Stimulated activated CD4-positive, alpha-beta T cell treated with anti-CD3 and anti-CD28 coated beads, Interleukin-2, amount 100 ng/mL, for 24 hours (primary cell): Measurements from ENCODE around the gene ARHGAP42.
"Not testable (repeated sequence)": the region's sequence is repeated elsewhere in the genome, so short reads cannot be mapped to it uniquely, and the experiment has no call there.

ENCODE experiments used
- DNase-seq, 2 donors: peaks; one replicate each; pipeline ENCODE4 v3.0.0-alpha.2; 2020

ARHGAP42 gene

DNA sequence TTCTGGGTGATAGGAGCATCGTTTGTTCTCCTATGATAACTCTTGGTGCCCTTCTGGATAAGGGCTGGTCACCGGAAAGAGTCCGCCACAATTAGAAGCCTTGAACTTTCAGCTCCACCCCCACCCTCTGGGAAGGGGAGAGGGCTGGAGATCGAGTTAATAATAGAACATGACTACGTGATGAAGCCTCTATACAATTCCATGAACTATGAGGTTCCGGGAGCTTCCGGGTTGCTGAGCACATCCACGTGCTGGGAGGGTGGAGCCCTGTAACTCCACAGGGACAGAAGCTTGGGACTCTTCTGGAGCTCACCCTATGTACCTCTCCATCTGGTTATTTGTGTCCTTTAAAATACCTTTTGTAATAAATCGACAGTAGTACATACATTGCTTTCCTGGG, 40.3 kb downstream of the ARHGAP42 start:
- DNase-seq: no peak

DNA sequence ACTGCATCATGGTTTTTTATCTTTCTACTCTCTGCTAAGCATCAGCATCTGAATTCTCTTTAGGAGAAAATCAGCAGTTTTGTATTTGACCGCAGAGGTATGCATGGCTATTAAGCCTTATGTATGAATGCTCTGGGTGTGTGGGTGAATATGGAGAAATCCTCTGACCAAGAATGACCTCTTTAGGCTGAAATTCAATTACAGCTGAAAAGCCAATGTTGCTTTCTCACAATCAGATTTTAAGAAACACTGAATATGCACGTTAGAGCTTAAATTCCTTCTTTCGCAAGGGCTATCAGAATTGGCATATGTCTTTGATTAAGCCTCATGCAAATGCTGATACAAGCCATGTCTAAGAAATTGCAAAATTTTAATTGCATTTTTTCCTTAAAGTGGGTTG, 43.2 kb downstream of the ARHGAP42 start:
- DNase-seq: no peak

DNA sequence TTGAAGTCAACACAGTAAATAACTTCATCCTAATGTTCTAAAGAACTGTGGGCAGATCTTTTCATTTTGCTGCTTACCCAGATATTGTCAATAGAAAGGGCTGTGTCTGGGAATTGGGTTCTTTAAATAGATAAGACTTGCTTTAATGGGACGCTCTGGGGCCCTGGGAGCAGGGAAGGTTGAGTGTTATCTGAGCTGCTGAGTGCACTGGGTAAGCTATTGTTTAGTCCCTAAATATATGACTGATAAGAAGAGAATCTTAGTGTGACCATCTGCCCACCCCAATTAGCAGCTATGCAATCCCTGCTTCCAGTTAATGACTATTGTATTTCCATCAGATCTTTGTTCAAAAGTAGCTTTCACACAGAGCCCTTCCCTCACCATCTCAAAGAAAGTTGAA, 44.4 kb downstream of the ARHGAP42 start:
- DNase-seq: no peak

DNA sequence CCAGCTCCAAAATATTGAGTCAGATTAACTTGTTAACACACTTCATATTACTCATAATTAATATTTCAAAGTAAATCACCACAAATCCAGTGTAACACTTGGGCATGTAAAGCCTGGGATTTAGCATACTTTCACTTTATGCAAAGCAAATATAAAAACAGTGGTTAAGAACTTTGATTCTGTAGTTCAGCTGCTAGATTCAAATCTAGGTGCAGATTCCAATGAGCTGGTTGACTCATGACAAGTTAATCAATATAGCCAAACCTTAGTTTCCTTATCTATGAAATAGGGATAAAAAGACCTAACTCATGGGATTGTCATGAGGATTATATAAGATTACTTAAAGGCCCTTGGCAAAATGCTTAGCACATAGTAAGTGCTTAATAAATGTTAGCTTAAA, 45.9 kb downstream of the ARHGAP42 start:
- DNase-seq: no peak

DNA sequence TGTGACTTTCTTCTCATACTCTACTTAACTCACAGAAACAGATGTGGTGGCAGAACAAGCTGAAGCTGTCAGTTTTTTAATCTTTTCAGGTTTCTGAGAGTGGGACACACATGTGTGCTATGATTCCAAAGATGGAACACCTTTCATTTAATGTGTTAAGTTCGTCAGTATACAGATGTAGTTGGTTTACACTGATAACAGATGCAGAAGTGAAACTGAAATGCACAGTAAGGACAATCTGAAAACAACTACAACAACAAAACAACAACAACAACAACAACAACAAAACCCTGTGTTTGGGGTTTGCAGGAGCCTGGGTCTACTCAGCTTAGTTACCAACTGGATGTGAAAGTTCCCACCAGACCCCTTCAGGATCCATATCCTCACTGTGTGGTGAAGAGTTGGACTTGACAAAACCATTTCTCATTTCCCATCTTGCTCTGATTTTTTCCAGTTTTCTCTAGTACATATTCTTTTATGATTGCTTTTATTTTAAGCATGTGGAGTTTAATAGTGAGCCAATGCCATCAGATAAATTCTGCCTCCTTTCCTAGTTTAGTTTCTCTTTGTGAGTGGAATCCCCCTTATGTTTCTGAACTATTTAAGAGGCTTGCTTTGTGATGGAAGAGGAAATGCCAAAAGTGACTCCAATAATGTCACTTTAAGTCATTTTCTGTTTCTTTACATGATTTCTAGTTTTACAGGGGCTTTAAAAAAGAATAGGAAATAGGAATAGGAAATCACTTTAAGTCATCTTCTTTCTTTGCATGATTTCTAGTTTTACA, 47.8 kb downstream of the ARHGAP42 start:
- no peak for DNase-seq

DNA sequence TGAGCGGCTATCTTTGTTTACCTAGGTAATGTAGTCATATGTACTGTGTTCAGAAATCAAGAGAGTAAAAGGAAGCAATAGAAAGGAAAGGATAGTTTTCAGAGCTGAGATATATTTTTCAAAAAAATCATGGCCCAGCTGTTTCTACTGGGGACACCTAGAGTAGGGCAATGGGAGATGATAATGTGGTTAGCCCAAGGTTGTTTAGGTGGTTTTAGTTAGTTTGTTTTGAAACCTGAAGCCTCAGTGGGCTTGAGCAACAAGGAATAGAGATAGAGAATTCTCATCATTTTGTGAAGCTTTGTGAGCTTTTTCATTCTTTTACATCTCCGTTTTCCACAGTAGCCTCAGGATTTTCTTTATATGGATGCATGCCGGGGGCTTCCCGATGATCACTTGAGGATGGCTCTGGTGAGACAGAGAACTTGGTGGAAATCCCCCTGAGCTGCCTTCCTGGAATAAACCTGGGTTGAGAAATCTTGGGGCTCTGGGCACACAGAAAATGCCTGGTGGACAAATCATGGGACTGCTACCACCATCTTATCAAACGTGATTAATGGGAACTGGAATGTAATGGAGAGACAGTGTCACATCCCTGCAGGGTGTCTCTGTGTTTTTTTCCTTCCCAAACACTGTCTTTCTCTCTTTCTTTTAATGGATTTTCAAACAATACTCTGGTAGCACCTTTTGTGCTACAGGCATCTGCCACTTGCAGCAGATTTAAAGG, 49.0 kb downstream of the ARHGAP42 start:
- no peak for DNase-seq

DNA sequence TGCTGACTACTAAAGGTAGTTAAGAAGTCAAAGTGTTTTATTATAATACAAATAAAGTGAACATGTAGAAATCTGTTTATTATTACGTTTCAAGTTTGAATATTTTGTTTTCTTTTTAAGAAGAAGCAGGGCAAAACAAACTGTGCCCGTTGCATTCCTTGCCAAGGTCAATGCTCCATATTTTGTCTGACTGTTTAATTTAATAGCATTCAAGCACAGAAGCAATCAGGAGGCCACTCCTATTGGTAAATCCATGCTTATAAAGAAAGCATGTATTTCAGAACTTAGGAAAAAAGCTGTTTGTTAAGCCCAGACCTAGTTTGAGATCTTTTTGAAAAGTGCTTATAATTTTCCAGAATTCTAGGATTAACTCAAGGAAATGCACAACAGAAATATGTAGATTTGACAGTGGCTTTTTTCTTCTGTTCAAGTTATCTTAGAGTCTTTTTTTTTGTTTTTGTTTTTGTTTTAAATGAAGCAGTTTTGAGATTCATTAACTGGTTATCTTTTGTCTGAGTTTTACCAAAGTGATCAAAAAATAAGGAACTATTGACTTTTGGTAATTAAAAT, 51.7 kb downstream of the ARHGAP42 start:
- no peak for DNase-seq

DNA sequence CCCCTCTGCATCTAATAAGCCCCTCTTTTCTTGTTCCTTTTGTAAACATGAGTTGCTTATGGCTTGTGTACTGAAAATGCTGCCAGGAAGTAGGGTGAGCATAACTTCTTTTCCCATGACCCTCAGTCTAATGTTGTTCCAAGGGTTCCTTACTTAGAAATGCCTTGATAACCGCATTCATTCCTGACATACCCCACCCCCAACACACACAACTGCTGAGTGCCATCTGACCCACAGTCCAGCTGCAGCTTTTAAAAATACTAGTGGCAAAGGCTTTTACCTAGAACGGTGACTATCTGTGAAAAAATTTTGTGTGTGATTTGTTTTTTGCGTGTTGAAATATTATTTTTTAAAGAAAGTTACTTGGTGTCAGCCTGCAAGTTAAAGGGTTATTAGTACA, 52.6 kb downstream of the ARHGAP42 start:
- no peak for DNase-seq

DNA sequence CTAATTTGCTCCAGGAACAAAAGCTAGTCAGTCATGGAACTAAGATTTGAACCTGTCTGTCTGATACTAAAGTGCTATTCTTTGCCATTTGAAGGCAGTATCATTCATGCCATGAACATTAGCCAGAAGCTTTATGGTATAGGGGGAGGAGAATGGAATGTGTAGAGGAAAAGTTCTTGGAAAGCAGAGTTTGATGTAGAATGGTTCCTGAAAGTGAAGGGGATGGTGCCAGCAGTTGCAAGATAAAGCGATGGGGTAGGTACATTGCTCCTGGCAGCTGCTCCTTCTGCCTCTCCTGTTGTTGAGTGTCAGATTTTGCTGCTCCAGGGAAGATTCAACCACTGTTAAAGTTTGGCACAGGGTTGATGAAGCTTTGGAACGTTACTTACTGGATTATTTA, 53.4 kb downstream of the ARHGAP42 start:
- no peak for DNase-seq

DNA sequence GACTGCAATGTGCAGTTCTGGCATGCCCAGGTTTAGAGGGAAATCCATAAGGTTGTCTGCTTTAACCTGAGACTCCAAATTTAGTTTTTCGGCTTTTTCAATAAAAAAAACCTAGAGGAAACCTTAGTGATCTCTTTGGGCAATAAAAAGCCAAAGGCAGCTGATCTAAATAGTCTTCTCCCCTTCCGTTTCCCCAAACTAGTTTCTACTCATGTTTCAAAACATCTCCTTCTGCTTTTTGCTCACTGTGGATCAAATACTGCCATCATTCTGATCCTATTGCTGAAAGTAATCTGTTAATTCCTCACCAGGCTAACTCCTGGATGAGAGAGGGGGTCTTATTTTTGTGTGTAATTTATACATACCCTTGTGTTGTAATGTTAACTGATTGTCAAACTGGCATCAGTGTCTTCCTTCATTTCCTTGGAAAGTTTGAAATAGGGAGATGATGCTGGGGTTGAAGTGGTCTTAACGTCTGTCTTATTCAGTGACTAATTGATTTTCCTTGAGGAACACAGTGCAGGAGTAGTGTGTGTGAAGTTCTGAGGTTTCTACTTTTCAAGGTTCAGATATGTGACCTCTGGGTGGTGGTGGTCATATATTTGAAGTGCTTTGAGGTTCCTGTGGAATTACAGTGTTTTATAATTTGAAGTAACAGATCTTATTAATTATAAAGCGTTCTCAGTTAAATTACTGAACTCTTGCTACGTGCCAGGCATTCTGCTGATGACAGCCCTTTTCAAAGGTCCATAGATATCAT, 55.0 kb downstream of the ARHGAP42 start:
- DNase-seq: no peak

DNA sequence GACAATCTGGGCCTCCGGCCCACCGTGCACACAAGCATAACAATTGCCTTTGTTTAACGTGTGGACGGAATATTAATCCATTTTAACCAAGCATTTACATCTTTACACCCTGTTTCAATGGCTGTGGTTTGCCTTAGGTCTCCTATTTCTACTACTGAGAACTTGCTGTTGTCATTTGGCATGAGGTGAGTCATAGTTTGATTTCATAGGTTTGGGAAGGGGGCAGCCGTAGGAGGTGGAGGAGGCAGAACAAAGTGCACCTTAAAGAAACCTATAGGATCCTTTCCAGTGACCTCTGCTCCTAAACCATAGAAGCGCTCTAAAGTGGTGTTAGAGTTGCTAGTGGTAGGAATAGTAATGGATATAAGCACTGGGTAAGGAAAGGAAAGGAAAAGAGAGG, 59.4 kb downstream of the ARHGAP42 start:
- no peak for DNase-seq

DNA sequence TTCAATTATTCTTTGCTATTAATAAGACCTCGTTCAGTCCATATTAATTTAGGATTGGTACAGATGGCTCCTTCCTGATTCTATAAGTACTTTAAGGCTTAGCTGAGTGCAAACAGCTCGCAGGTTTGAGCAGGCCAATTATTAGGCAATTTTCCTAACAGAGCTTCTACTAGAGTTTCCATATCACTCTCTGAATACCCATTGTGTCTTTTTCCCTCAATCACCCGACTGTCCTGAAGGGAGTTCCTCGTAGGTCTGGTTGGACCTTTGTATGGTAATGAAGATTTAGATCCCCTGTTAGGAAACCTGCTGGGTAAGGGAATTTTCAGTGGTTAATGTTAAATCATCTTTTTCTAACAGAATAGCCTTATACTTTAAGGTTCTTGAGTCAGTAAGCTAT, 61.1 kb downstream of the ARHGAP42 start:
- no peak for DNase-seq

DNA sequence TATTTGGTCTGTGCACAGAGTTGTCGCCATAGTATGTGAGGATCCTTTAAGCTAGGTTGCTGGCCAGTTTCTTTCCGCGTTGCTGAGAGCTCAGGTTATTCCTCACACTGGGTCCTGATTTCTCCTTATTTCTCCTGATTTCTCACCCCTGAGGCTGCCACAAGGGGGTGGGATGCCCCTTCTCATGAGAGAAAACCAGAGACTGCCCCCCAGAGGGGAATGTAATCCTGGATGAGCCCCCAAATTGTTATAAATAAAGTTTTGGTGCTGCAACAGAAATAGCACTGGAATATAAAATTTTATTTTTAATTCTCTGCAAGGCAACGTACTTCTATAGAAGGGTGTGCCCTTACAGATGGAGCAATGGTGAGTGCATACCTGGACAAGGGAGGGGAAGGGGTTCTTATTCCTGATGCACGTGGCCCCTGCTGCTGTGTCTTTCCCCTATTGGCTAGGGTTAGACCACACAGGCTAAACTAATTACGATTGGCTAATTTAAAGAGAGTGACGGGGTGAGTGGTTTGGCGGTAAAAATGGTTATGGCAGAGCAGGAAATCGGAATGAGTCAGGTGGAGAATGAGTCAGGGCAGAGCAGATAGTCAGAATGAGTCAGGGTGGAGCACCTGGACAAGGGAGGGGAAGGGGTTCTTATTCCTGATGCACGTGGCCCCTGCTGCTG, 62.9 kb downstream of the ARHGAP42 start:
- not testable (repeated sequence) for DNase-seq

DNA sequence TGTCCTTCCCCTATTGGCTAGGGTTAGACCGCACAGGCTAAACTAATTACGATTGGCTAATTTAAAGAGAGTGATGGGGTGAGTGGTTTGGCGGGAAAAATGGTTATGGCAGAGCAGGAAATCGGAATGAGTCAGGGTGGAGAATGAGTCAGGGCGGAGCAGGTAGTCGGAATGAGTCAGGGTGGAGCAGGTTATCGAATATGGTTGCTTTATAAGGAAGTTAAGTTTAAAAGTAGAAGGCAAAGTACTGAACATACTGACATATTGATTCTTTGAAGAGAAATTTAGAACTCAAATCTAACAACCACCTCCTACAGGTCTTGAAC, 63.4 kb downstream of the ARHGAP42 start:
- DNase-seq: not testable (repeated sequence)

DNA sequence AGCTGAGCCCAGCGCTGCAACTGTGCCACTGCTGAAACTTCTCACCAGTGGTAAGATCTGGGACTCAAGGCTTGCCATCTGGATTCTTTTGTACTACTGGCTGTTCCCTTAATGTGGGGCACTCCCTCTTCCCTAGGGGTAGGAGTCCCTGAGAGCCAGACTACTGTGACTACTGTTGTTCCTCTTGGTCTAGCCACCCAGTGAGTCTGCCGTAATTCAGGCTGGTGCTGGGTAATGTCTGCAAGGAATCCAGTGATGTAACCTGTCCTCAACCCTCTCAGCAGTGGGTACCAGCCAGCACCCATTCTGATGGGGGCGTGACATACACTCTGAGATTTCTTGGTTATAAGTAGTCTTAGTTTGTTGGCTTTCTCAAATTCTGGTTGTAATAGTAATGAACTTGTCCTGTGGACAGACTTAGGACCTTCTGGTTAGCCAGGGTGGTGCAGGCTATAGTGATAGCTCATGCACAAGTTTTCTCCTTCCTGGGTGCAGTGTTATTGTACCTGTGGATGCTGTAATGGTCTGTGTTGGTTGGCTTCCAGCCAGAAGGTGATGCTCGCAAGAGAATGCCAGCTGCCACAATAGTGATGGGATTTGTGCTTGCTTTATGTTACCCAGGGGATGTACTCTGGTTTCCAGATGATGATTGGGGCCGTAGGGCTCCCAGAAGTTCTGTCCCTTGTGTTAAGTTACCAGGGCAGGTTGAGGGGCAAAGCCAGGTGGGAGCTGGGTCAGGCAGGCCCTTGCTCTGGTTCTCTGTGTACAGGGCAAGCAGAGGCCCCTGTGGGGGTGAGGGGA, 65.5 kb downstream of the ARHGAP42 start:
- no peak for DNase-seq

DNA sequence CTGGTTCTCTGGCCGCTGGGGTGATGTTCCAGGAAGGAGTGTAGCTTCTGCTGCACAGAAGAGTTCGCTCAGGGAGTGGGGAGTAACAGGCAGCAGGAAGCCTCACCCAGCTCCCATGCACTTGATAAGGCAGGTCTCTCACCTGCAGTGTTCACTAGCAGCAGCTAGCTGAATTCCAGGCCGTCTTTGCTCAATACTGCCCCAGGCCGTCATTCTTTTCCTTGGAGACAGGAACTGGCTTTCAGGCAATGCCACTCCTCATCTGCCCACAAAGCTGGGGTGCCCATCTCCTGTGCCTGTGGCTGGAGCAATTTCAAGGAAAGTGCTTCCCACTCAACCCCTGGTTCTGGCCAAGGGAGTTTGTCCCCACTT, 66.1 kb downstream of the ARHGAP42 start:
- no peak for DNase-seq

DNA sequence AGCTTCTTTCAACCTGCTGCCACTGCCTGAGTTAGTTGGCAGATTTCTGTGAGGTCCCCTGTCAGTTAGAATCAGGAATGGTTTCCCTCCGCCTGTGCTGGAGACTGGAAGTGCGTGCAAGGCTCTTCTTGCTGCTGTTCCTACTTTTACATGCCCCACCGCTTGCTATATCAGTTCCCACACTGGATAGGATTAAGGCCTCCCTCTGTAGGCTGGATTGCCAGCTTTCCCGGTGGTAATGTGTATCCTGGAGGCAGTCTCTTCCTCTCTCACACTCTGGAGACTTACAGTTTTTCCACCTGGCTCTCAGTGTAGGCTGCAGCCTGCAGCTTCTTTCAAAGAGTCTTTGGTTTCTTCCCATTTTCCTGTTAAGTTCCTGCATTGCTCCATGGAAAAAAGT, 66.5 kb downstream of the ARHGAP42 start:
- no peak for DNase-seq

DNA sequence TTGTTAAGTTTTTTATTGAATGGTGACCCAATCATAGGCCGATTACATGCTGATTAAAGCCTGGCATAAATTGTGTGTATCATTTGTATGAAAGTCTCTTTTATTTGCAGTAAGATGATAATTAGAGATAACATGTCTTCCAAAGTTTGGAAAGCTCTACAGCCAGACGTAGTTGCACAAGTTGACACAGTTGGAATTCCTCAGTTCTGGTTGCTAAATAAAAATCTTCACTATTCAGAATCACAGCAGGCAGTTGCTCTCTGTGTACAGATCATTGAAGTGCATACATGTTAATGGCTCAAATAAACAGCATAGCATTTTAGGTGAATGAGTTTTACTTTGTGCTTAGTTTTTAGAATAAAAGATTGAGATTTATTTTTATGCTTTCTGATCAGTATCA, 69.5 kb downstream of the ARHGAP42 start:
- no peak for DNase-seq

DNA sequence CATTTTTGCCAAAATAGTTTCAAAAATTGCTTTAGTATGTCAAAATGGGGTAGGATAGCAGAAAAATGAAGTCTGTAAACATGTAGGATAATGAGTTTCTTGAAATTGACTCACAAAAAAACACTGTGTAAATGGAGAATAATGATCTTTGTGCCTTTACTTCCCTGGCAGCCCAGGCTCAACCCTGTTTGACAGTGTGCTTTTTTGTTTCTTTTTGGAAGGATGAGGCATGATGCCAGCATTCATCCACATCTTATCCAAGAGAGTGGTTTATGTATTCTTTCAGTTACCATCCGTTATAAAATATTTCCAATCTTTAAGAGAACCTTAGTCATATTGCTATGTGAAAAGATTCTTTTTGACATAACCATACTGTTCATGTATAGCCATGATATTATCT, 70.6 kb downstream of the ARHGAP42 start:
- DNase-seq: no peak

DNA sequence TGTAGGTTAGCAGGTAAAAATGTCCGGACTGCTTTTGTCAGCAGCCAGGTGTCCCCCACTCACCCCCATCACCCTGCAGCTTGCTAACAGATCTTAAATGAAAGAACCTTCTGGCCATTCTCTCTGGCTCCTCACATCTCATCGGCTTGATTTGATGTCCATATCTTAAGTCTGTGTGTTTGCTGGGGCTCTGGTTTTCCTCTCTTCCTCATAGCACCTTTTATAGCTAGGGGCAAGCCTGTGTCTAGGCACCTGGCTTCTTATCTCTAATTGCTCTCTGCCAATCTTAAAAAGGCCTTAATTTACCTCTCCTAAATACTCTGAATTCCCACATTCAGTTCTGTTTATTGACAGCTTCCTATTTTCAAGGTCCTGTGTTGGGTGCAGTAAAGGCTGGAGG, 72.0 kb downstream of the ARHGAP42 start:
- no peak for DNase-seq

DNA sequence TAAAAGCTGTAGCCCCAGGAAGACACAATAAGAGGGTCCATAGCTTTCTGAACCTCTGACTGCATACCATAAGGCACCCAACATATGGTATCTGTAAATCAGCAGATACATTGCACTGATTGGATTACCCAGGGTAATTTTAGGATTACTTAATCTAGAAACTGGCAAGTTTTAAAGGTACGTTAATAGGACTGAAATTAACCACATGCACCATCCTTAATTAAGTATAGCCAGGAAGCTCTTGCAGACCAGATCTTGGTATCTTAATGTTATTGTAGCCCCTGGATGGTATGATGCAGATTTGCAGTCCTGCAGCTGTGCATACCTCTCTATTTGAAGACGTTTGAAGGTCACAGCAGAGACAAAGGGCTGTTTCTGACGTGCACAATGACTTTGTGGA, 72.8 kb downstream of the ARHGAP42 start:
- DNase-seq: no peak

DNA sequence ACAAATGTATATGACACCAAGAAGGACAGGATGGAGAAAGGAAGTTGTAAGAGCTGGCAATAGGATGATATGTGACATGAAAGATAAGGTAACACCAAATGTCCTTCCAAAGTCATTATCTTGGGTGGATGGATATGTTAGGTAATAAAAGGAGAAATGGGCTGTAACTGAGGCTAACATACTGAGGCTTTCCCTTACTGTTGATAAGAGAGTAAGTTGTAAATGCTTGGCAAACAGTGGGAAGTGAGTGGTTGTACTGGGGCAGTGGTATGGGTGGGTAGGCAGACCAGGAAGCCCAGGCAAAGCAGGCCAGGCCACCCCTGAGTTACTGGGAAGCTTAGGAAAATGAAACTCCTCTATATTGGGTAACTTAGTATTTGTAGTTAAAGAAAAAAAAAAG, 73.7 kb downstream of the ARHGAP42 start:
- DNase-seq: no peak
